Endodermal cell (in vitro differentiated cells): Measurements from ENCODE around the gene PTPRE. TPM values are rescaled to one million over a fixed set of nuclear protein-coding genes. Genes with fewer than 3 reads are reported as not detected.

Experiments used
- DNase-seq: peaks from one replicate; pipeline ENCODE4 v3.0.0-alpha.2; 2017
- H3K27ac ChIP-seq: 2 replicates; pipeline ENCODE4 v1.5.1; 2013; ENCODE audit warnings: mild to moderate bottlenecking, low read depth, low read length, moderate library complexity
- H3K27me3 ChIP-seq: 2 replicates; pipeline ENCODE4 v1.6.1; 2013; ENCODE audit warnings: mild to moderate bottlenecking, low read length, moderate library complexity; ENCODE audit not compliant: insufficient read depth, control insufficient read depth, poor library complexity, severe bottlenecking
- H3K36me3 ChIP-seq: 2 replicates; pipeline ENCODE4 v1.7.0; 2013; ENCODE audit warnings: mild to moderate bottlenecking, low read length, moderate library complexity; ENCODE audit not compliant: control insufficient read depth, insufficient read depth
- H3K4me1 ChIP-seq: one replicate; pipeline ENCODE4 v1.7.0; 2013; ENCODE audit warnings: low read length; ENCODE audit not compliant: control insufficient read depth, insufficient read depth
- H3K4me3 ChIP-seq: 2 replicates; pipeline ENCODE4 v1.5.1; 2013; ENCODE audit warnings: mild to moderate bottlenecking, low read length, moderate library complexity
- H3K9ac ChIP-seq: 2 replicates; pipeline ENCODE4 v1.6.1; 2013; ENCODE audit warnings: mild to moderate bottlenecking, low read length, moderate library complexity; ENCODE audit not compliant: poor library complexity, severe bottlenecking; ENCODE audit errors: extremely low read depth
- H3K9me3 ChIP-seq: 2 replicates; pipeline ENCODE4 v1.6.1; 2013; ENCODE audit warnings: mild to moderate bottlenecking, low read length, moderate library complexity; ENCODE audit not compliant: control insufficient read depth
- H3K27ac Mint-ChIP-seq: 2 replicates; pipeline ENCODE4 v1.8.0; 2020; ENCODE audit warnings: mixed read lengths
- H3K27me3 Mint-ChIP-seq: 2 replicates; pipeline ENCODE4 v1.8.0; 2021; ENCODE audit warnings: mild to moderate bottlenecking, mixed read lengths; ENCODE audit not compliant: insufficient read depth
- H3K36me3 Mint-ChIP-seq: 2 replicates; pipeline ENCODE4 v1.8.0; 2020; ENCODE audit warnings: low read depth, mixed read lengths
- H3K4me1 Mint-ChIP-seq: 2 replicates; pipeline ENCODE4 v1.8.0; 2020; ENCODE audit warnings: mixed read lengths
- H3K4me3 Mint-ChIP-seq: 2 replicates; pipeline ENCODE4 v1.8.0; 2020; ENCODE audit warnings: mild to moderate bottlenecking, moderate library complexity, mixed read lengths
- H3K9me3 Mint-ChIP-seq: 2 replicates; pipeline ENCODE4 v1.8.0; 2020; ENCODE audit warnings: mild to moderate bottlenecking, mixed read lengths
- CTCF ChIP-seq: fragments of 200-600 bp; sonication (generic); conservative IDR thresholded peaks from 2 replicates; pipeline ENCODE4 v1.5.0; 2021; ENCODE audit warnings: antibody characterized with exemption, mild to moderate bottlenecking
- WGBS, 2 experiments: methylation state at CpG; one replicate each; pipeline versions ENCODE4 v1.1.5 to v1.1.7; 2013; ENCODE audit warnings: missing lambda C conversion rate in 2 of 2, mixed read lengths in 1 of 2; ENCODE audit not compliant: insufficient coverage in 1 of 2, insufficient read length in 1 of 2; 5-methylcytosine and 5-hydroxymethylcytosine counted together
- total RNA-seq, 2 donors: library from RNA; stranded (reverse); fragmentation: NEBNext Ultra II Directional in 1 of 2; extraction: Animal tissue kit (Norgen Biotek cat#: 25700) in 1 of 2; gene quantifications; 2 replicates in 1 of 2; 3 replicates in 1 of 2; pipeline ENCODE4 v1.2.1, GENCODE V29; 2021

Gene PTPRE
- total RNA-seq, 2 donors from 2014 or later, result 0.75 to 3.0 TPM

DNA sequence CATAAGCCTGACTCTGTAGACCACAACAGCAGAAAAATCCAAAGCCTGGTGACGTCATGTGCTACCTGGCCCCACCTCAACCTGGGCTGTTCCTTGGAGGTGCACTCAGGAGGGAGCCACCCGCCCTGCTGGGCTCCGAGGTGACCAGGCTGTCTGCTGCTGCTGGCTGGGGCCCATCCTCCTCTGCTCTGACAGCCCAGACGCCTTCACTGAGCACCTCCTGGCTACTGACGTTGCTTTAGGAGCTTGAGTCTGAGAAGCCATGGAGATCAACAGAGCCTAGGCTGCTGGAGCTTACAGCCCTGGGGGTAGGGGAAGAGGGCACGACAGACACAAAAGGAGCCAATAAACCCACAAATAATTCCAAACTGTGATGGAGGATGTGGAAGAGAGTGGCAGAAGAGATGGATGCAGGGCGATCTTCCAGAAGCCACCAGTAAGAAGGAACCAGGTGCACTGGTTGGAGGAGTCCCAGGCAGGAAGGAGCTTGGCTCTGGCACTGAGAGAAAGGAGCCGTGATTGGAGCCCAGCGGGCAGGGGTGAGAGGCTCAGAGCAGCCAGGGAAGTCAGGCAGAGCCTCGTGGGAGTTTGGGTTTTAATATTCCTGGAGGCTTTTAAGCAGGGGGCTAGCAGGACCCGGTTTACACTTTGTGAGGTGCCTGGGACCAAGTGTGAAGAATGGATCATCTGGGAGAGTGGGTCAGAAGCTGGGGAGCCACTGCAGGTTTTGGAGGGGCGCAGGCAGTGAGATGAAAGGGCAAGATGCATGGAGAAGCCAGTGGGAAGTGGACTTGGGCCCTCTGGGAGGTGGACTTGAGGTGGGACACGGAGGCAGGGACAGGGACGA lies 1.7 kb upstream of the PTPRE start:
- H3K27ac Mint-ChIP-seq, result no peak overlapping the region
- no peaks in the 10 kb centered on the region for H3K36me3 ChIP-seq
- H3K36me3 Mint-ChIP-seq, result no peaks in the 10 kb centered on the region
- 89 to 90% methylated on average over 11 to 13 of the region's 14 CpGs for WGBS, 2 experiments
- H3K27me3 ChIP-seq, result peaks cover 35% of the 10 kb centered on the region
- no peaks in the 10 kb centered on the region for H3K9me3 ChIP-seq
- no peak overlapping the region for H3K9ac ChIP-seq
- DNase-seq, result peak; percentile 36
- H3K4me1 ChIP-seq, result no peaks in the 10 kb centered on the region
- no peak overlapping the region for H3K4me3 Mint-ChIP-seq
- no peak overlapping the region for H3K27ac ChIP-seq
- H3K27me3 Mint-ChIP-seq, result peaks cover 44% of the 10 kb centered on the region
- TF ChIP-seq CTCF, result no peak
- H3K4me1 Mint-ChIP-seq, result no peaks in the 10 kb centered on the region
- H3K4me3 ChIP-seq, result no peak overlapping the region
- H3K9me3 Mint-ChIP-seq, result no peaks in the 10 kb centered on the region

DNA sequence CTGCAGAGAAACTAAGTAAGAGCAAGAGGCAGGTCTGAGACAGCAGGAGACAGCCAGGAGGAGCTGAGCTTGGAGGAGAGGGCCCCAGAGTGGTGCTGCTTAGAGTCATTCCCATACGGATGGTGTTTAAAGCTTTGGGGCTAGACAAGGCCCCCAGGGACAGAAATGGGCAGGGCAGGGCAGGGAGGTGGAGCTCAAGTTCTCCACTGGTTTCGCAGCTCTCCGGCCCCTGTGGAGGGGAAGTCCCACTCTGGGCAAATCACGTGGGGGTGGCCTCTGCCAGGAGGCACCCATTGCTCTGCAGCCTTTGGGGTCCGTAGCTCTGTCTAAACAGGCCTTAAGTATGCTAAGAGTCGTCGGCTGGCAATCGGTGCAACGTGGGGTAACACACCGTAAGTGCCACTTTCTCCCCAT lies 1.0 kb upstream of the PTPRE start:
- Mint-ChIP-seq H3K4me1 (no peaks in the 10 kb centered on the region), H3K27ac (no peak overlapping the region), H3K27me3 (peaks cover 50% of the 10 kb centered on the region), H3K9me3 (no peaks in the 10 kb centered on the region), H3K4me3 (no peak overlapping the region), H3K36me3 (no peaks in the 10 kb centered on the region)
- Histone ChIP-seq H3K4me3 (no peak overlapping the region), H3K27ac (no peak overlapping the region), H3K9me3 (no peaks in the 10 kb centered on the region), H3K4me1 (no peaks in the 10 kb centered on the region), H3K36me3 (no peaks in the 10 kb centered on the region), H3K9ac (no peak overlapping the region), H3K27me3 (peaks cover 39% of the 10 kb centered on the region)
- TF ChIP-seq CTCF, result no peak
- no peak for DNase-seq
- WGBS, 2 experiments, result 91 to 92% methylated on average over 7 to 10 of the region's 10 CpGs

DNA sequence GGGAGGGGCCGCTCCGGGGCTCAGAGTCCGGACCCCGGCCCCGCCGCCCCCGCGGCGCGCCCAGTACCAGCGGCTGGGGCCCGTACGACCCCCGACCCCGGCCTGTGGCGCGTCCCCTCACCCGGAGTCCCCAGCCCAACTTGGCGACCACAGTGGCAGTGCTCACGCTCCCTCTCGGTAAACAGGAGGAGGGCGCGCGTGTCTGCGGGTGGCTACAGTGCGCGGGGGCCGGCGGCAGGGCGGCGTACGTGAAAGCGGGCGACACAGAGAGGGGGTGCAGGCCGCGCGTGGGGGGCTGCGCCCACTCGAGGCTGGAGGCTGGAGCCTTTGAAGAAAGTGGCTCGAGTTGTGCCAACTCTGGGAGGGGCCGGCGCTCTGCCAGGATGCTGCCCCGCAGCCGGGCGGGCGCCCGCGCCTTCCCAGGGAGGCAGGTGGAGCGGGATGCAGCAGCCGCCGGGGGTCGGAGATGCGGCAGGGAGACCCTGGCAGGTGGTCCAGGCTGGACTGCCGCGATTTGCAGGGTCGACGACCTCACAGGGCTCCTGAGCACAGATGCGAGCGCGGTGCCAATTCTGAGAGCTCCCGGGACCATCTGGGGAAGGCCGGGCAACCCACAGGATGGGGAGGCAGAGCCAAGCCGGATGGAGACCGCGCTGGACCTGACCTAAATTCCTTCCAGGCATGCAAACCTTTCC lies 655 bp downstream of the PTPRE start:
- H3K27ac ChIP-seq, result no peak overlapping the region
- no peaks in the 10 kb centered on the region for H3K36me3 ChIP-seq
- Mint-ChIP-seq H3K4me1 (no peaks in the 10 kb centered on the region), H3K9me3 (no peaks in the 10 kb centered on the region), H3K36me3 (no peaks in the 10 kb centered on the region), H3K4me3 (peak overlapping the region; percentile 35), H3K27ac (no peak overlapping the region), H3K27me3 (peaks cover 50% of the 10 kb centered on the region)
- H3K9me3 ChIP-seq, result no peaks in the 10 kb centered on the region
- H3K9ac ChIP-seq, result no peak overlapping the region
- WGBS, 2 experiments, result 23 to 46% methylated on average over 10 to 65 of the region's 65 CpGs
- peak overlapping the region; percentile 69 for H3K4me3 ChIP-seq
- no peaks in the 10 kb centered on the region for H3K4me1 ChIP-seq
- H3K27me3 ChIP-seq, result peaks cover 39% of the 10 kb centered on the region
- TF ChIP-seq CTCF, result no peak
- DNase-seq, result peak; percentile 53
